ELF-1 (cell line): Measurements from ENCODE around the gene ANGPTL4.

Experiments
- DNase-seq: peaks from one replicate; pipeline ENCODE4 v3.0.0-alpha.2; 2016; ENCODE audit warnings: low read depth, low spot score

ANGPTL4 gene

DNA sequence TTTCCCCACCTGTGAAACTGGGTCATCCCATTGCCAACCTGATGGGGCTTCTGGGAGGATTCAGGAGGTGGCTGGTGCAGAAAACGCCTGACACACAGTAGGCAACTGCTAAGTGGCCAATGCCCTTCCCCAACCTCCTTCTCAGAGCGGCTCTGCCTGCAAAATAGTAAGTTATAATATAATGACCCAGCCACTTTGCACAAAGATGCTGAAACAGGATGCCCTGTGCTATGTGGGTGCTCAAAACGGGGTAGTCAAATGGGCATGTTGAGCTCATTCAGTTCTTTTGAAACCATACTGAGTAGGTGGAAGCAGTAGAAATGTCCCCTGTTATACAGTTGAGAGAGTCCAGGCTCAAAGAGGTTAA, 49.7 kb downstream of the ANGPTL4 start:
- DNase-seq: no peak

DNA sequence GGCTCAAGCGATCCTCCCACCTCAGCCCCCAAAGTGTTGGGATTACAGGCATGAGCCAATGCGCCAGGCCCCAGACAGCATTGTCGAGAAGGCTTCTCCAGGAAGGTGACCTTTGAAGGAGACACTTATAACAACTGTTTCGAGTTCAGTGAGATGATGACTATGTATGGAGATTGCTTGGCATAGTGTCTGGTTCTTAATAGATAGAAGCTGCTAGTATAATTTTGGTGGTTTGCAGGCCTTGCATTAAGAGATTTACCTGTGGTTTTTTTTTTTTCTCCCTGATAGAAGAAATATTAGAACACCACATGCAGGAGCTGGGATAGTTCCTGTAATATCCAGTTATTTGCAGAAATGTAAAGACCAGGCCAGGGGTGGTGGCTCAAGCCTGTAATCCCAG, 52.8 kb downstream of the ANGPTL4 start:
- no peak for DNase-seq

DNA sequence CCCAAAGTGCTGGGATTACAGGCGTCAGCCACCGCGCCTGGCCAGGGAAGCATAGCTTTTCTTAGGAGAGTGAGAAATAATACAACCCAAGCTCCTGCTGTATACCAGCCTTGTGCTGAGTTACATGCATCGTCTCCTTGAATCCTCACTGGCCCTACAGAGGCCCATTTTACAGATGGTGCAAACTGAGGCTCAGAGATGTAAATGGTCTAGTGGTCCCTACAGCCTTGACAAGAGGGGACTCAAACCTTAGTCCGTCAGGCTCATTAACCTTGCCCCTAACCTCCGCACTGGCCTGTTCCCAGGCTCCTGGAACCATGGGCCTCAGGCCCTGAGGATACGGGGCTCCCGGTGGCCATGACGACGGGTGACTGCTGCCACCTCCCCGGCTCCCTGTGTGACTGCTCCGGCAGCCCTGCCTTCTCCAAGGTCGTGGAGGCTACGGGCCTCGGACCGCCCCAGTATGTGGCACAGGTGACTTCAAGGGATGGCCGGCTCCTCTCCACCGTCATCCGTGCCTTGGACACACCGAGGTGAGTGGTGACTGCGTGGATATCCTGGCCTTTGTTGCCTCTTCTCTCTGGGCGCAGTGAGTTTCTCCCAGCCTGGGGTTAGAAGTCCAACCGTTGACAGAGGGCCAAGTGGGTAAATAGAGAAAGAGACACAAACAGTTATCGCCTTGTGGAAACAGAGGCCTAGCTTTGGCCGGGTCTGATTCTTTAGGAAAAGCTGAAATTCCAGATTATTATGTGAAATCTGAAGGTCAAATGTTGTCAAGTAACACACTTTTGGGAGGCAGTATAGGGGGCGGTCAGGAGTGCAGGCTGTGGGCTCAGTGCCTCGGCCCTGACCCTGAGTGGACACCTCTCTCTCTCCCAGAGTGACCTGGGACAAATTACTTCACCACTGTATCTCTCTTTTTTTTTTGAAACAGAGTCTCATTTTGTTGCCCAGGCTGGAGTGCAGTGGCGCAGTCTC, 57.8 kb downstream of the ANGPTL4 start:
- no peak for DNase-seq

DNA sequence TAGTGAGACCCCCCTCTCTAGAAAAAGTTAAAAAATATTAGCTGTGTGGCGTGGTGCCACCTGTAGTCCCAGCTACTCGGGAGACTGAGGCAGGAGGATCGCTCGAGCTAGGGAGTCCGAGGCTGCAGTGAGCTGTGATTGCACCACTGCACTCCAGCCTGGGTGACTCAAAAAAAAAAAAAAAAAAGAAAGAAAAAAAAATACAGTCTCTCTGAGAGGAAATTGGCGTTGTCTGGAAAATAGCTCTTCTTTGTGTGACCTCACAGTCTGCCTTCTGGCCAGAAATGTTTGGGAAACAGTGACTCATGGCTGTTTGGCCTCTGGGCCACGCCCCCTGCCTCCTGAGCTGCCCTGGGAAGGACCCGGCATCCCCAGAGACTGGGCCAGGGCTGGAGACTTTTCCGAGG, 59.9 kb downstream of the ANGPTL4 start:
- peak; percentile 92 for DNase-seq
